GM18861 (cell line): Measurements from ENCODE around the gene AKNA.
A peak's percentile ranks its signal among the peaks of the same experiment; 100 is the strongest.

Experiments
- ATAC-seq: cut with Tn5 transposase; IDR thresholded peaks from one replicate; pipeline ENCODE4 v1.9.1; 2021; ENCODE audit not compliant: unreplicated experiment

AKNA gene

GRCh38 chr9:114363424-114363823, 24.4 kb downstream of the AKNA start:
- no peak for ATAC-seq

- ATAC-seq, result no peak
Measured at GRCh38 chr9:114362394-114362793, 25.4 kb downstream of the AKNA start.

- ATAC-seq, result no peak
Measured at GRCh38 chr9:114361542-114361941, 26.2 kb downstream of the AKNA start.

- no peak for ATAC-seq
Measured at GRCh38 chr9:114359801-114360200, 28.0 kb downstream of the AKNA start.

GRCh38 chr9:114357911-114358328, 29.9 kb downstream of the AKNA start:
- ATAC-seq, result no peak

GRCh38 chr9:114357360-114357759, 30.4 kb downstream of the AKNA start:
- ATAC-seq, result no peak

GRCh38 chr9:114356792-114357191, 31.0 kb downstream of the AKNA start:
- ATAC-seq, result no peak

- ATAC-seq, result no peak
Measured at GRCh38 chr9:114355821-114356220, 32.0 kb downstream of the AKNA start.

GRCh38 chr9:114351932-114352331, 35.9 kb downstream of the AKNA start:
- no peak for ATAC-seq

- ATAC-seq, result no peak
Measured at GRCh38 chr9:114350636-114351401, 37.0 kb downstream of the AKNA start.

- ATAC-seq, result no peak
Measured at GRCh38 chr9:114349713-114350480, 37.9 kb downstream of the AKNA start.

- ATAC-seq, result peak; percentile 94
Measured at GRCh38 chr9:114348906-114349482, 38.8 kb downstream of the AKNA start.

- ATAC-seq, result no peak
Measured at GRCh38 chr9:114348261-114348905, 39.4 kb downstream of the AKNA start.

- no peak for ATAC-seq
Measured at GRCh38 chr9:114347675-114348074, 40.1 kb downstream of the AKNA start.

- ATAC-seq, result no peak
Measured at GRCh38 chr9:114346146-114346545, 41.6 kb downstream of the AKNA start.

GRCh38 chr9:114345493-114346065, 42.2 kb downstream of the AKNA start:
- ATAC-seq, result no peak

GRCh38 chr9:114344692-114345091, 43.1 kb downstream of the AKNA start:
- no peak for ATAC-seq

- no peak for ATAC-seq
Measured at GRCh38 chr9:114344188-114344566, 43.6 kb downstream of the AKNA start.

GRCh38 chr9:114343471-114344187, 44.2 kb downstream of the AKNA start:
- ATAC-seq, result no peak

GRCh38 chr9:114342755-114343440, 44.9 kb downstream of the AKNA start:
- no peak for ATAC-seq
